Astrocyte (in vitro differentiated cells and primary cell): ENCODE results near the gene GRK3. TPM values are rescaled to one million over a fixed set of nuclear protein-coding genes. Genes with fewer than 3 reads are reported as not detected.

Source experiments
- DNase-seq: peaks from one replicate; pipeline ENCODE4 v3.0.0-alpha.2; 2010; ENCODE audit warnings: low read depth
- FAIRE-seq: peaks from 2 replicates; lab custom pipeline; 2011; peaks lifted over from hg19 to GRCh38; lab: Jason Lieb, UNC
- H2AFZ ChIP-seq: 2 replicates; pipeline ENCODE4 v1.6.0; 2012; ENCODE audit warnings: low read depth, low read length, inconsistent platforms
- H3K27ac ChIP-seq: 2 replicates; pipeline ENCODE4 v1.5.1; 2011; ENCODE audit warnings: low read depth, low read length, inconsistent platforms
- H3K27me3 ChIP-seq: 2 replicates; pipeline ENCODE4 v1.6.0; 2011; ENCODE audit warnings: low read length, inconsistent platforms; ENCODE audit not compliant: insufficient read depth
- H3K36me3 ChIP-seq: 2 replicates; pipeline ENCODE4 v1.5.1; 2011; ENCODE audit warnings: low read length, inconsistent platforms; ENCODE audit not compliant: insufficient read depth
- H3K4me1 ChIP-seq: 2 replicates; pipeline ENCODE4 v1.5.1; 2011; ENCODE audit warnings: low read length, inconsistent platforms; ENCODE audit not compliant: insufficient read depth
- H3K4me2 ChIP-seq: 2 replicates; pipeline ENCODE4 v1.6.0; 2012; ENCODE audit warnings: low read length, inconsistent platforms
- H3K4me3 ChIP-seq: 2 replicates; pipeline ENCODE4 v1.5.1; 2011; ENCODE audit warnings: low read depth, mild to moderate bottlenecking, low read length, inconsistent platforms; ENCODE audit not compliant: insufficient read depth
- H3K79me2 ChIP-seq: 2 replicates; pipeline ENCODE4 v1.6.0; 2012; ENCODE audit warnings: mild to moderate bottlenecking, low read length, inconsistent platforms; ENCODE audit not compliant: insufficient read depth
- H3K9ac ChIP-seq: 2 replicates; pipeline ENCODE4 v1.6.0; 2012; ENCODE audit warnings: mild to moderate bottlenecking, low read length, inconsistent platforms
- H3K9me3 ChIP-seq: 2 replicates; pipeline ENCODE4 v1.5.1; 2012; ENCODE audit warnings: low read depth, mild to moderate bottlenecking, low read length, inconsistent platforms; ENCODE audit not compliant: insufficient read depth
- H4K20me1 ChIP-seq: 2 replicates; pipeline ENCODE4 v1.6.0; 2012; ENCODE audit warnings: low read length, inconsistent platforms; ENCODE audit not compliant: insufficient read depth
- H3K27ac Mint-ChIP-seq: one replicate; pipeline ENCODE4 v1.8.0; 2021; ENCODE audit warnings: mild to moderate bottlenecking, mixed read lengths; ENCODE audit not compliant: unreplicated experiment
- H3K27me3 Mint-ChIP-seq: one replicate; pipeline ENCODE4 v1.8.0; 2021; ENCODE audit warnings: low read depth, mixed read lengths; ENCODE audit not compliant: unreplicated experiment
- H3K36me3 Mint-ChIP-seq: one replicate; pipeline ENCODE4 v1.8.0; 2021; ENCODE audit warnings: low read depth, mixed read lengths; ENCODE audit not compliant: unreplicated experiment
- H3K4me1 Mint-ChIP-seq: one replicate; pipeline ENCODE4 v1.8.0; 2021; ENCODE audit warnings: low read depth, mixed read lengths; ENCODE audit not compliant: unreplicated experiment
- H3K4me3 Mint-ChIP-seq: one replicate; pipeline ENCODE4 v1.8.0; 2021; ENCODE audit warnings: mild to moderate bottlenecking, moderate library complexity, mixed read lengths; ENCODE audit not compliant: unreplicated experiment
- H3K9me3 Mint-ChIP-seq: one replicate; pipeline ENCODE4 v1.8.0; 2021; ENCODE audit warnings: mild to moderate bottlenecking, mixed read lengths; ENCODE audit not compliant: unreplicated experiment
- EZH2 ChIP-seq: IDR thresholded peaks from 2 replicates; pipeline ENCODE4 v1.6.1; 2012; ENCODE audit warnings: mild to moderate bottlenecking, low read length, inconsistent platforms; ENCODE audit not compliant: insufficient read depth
- total RNA-seq: library from RNA; stranded (reverse); gene quantifications from 2 replicates; pipeline ENCODE4 v1.2.1, GENCODE V29; 2021
- TF ChIP-seq, protein P1 (sequence below): IDR thresholded peaks from 2 replicates; pipeline ENCODE4 v1.5.1; 2011; ENCODE audit warnings: low read depth, mild to moderate bottlenecking, inconsistent platforms, low read length, moderate library complexity; ENCODE audit not compliant: insufficient read depth

GRK3 gene
- total RNA-seq, 1 donor from 2014 or later: 7.2 TPM

DNA sequence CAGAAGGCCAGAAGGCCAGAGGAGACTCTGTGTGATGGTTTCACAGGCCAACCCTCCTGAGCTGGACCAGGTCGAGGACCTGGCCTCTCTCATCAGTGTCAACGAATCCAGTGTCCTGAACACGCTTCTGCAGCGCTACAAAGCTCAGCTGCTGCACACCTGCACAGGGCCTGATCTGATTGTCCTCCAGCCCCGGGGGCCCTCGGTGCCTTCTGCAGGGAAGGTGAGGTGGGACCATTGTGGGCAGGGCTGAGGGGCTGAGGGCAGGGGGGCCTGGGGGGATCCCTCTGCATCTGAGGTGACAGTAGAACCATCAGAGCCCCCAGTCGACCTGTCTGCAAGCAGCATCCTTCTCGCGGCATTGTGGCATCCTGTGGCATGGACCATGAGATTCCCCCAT lies 207.8 kb downstream of the GRK3 start:
- peaks cover 24% of the 10 kb centered on the region for H3K27me3 Mint-ChIP-seq
- no peak overlapping the region for H3K9ac ChIP-seq
- no peak for TF ChIP-seq EZH2
- H3K4me1 ChIP-seq: peaks cover 4% of the 10 kb centered on the region
- H3K27ac ChIP-seq: no peak overlapping the region
- DNase-seq (no peak), FAIRE-seq (no peak)
- H3K79me2 ChIP-seq: no peaks in the 10 kb centered on the region
- no peak overlapping the region for H3K27ac Mint-ChIP-seq
- H3K4me1 Mint-ChIP-seq: peaks cover 6% of the 10 kb centered on the region
- H2AFZ ChIP-seq: no peak overlapping the region
- H3K36me3 ChIP-seq: no peaks in the 10 kb centered on the region
- peaks cover under 1% of the 10 kb centered on the region for H3K36me3 Mint-ChIP-seq
- H3K9me3 ChIP-seq: peaks cover 3% of the 10 kb centered on the region
- H3K4me2 ChIP-seq: no peak overlapping the region
- H3K27me3 ChIP-seq: peaks cover 3% of the 10 kb centered on the region
- no peak overlapping the region for H3K4me3 Mint-ChIP-seq
- H3K9me3 Mint-ChIP-seq: peaks cover 7% of the 10 kb centered on the region
- no peaks in the 10 kb centered on the region for H4K20me1 ChIP-seq
- no peak overlapping the region for H3K4me3 ChIP-seq

DNA sequence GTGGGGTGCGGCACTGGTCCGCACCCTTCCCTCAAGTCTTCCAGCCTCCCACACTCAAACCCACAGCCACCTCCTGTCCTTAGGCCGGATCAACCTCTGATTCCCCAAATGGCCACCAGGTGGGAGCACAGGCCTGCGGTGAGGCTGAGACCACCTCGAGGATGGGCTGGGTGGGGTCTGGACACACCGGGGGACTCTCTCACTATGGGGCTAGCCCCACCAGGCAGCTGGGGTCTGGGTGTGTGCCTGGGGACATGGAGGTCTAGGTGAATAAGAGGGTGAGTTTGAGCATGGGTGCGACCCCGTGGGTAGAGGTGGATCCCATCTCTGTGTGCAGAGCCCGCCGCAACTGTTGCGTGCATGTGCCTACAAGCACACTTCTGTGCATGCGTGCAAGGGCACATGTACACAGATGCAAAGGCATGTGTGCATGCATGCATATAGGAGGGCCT lies 210.1 kb downstream of the GRK3 start:
- no peak overlapping the region for H3K4me3 Mint-ChIP-seq
- DNase-seq: no peak
- H3K9ac ChIP-seq: no peak overlapping the region
- H3K36me3 ChIP-seq: no peaks in the 10 kb centered on the region
- no peak overlapping the region for H2AFZ ChIP-seq
- H3K27ac ChIP-seq: no peak overlapping the region
- peaks cover 7% of the 10 kb centered on the region for H3K9me3 Mint-ChIP-seq
- peaks cover 3% of the 10 kb centered on the region for H3K27me3 ChIP-seq
- H4K20me1 ChIP-seq: no peaks in the 10 kb centered on the region
- H3K27ac Mint-ChIP-seq: no peak overlapping the region
- no peak for TF ChIP-seq EZH2
- TF ChIP-seq, protein P1, sequence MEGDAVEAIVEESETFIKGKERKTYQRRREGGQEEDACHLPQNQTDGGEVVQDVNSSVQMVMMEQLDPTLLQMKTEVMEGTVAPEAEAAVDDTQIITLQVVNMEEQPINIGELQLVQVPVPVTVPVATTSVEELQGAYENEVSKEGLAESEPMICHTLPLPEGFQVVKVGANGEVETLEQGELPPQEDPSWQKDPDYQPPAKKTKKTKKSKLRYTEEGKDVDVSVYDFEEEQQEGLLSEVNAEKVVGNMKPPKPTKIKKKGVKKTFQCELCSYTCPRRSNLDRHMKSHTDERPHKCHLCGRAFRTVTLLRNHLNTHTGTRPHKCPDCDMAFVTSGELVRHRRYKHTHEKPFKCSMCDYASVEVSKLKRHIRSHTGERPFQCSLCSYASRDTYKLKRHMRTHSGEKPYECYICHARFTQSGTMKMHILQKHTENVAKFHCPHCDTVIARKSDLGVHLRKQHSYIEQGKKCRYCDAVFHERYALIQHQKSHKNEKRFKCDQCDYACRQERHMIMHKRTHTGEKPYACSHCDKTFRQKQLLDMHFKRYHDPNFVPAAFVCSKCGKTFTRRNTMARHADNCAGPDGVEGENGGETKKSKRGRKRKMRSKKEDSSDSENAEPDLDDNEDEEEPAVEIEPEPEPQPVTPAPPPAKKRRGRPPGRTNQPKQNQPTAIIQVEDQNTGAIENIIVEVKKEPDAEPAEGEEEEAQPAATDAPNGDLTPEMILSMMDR: peak; percentile 33
- FAIRE-seq: no peak
- no peak overlapping the region for H3K4me2 ChIP-seq
- H3K4me3 ChIP-seq: no peak overlapping the region
- peaks cover 6% of the 10 kb centered on the region for H3K4me1 Mint-ChIP-seq
- no peaks in the 10 kb centered on the region for H3K79me2 ChIP-seq
- no peaks in the 10 kb centered on the region for H3K36me3 Mint-ChIP-seq
- H3K4me1 ChIP-seq: peaks cover 4% of the 10 kb centered on the region
- no peaks in the 10 kb centered on the region for H3K9me3 ChIP-seq
- peaks cover 23% of the 10 kb centered on the region for H3K27me3 Mint-ChIP-seq

DNA sequence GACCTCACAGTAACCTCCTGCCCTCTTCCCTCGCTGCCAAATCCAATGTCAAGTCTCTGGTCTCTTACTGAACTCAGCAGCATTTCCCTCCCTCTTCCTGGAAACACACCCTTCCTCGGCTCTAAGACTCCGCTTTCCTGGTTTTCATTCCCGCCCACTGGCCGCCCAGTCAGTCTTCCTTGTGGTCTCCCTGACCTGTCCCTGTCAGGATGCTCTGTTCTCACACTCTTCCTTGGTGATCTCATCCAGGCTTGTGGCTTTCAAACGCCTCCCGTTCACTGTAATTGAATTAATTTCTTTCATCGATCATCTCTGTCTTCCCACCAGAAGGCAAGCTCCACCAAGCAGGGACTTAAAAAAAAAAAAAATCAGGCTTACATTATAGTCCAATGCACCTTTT lies 211.1 kb downstream of the GRK3 start:
- H3K27me3 Mint-ChIP-seq: peaks cover 19% of the 10 kb centered on the region
- H3K4me2 ChIP-seq: no peak overlapping the region
- no peak for TF ChIP-seq EZH2
- TF ChIP-seq, protein P1: no peak
- FAIRE-seq (no peak), DNase-seq (peak; percentile 60)
- H3K79me2 ChIP-seq: no peaks in the 10 kb centered on the region
- H3K4me3 Mint-ChIP-seq: no peak overlapping the region
- peaks cover 4% of the 10 kb centered on the region for H3K4me1 ChIP-seq
- no peaks in the 10 kb centered on the region for H3K36me3 ChIP-seq
- no peaks in the 10 kb centered on the region for H4K20me1 ChIP-seq
- no peaks in the 10 kb centered on the region for H3K36me3 Mint-ChIP-seq
- H3K27me3 ChIP-seq: peaks cover 3% of the 10 kb centered on the region
- no peaks in the 10 kb centered on the region for H3K9me3 ChIP-seq
- H3K4me3 ChIP-seq: no peak overlapping the region
- H3K9me3 Mint-ChIP-seq: peaks cover 4% of the 10 kb centered on the region
- H3K9ac ChIP-seq: no peak overlapping the region
- peaks cover 6% of the 10 kb centered on the region for H3K4me1 Mint-ChIP-seq
- H3K27ac ChIP-seq: no peak overlapping the region
- no peak overlapping the region for H2AFZ ChIP-seq
- H3K27ac Mint-ChIP-seq: no peak overlapping the region
